Osteocyte (in vitro differentiated cells): ENCODE data around the gene ARHGDIA. TPM values are rescaled to one million over a fixed set of nuclear protein-coding genes. Genes with fewer than 3 reads are reported as not detected.

Experiments
- DNase-seq: peaks from one replicate; pipeline ENCODE4 v3.0.0; 2021; ENCODE audit warnings: mixed read lengths; ENCODE audit not compliant: unreplicated experiment; ENCODE audit errors: extremely low spot score
- H3K27ac Mint-ChIP-seq: one replicate; pipeline ENCODE4 v1.8.0; 2021; ENCODE audit warnings: mild to moderate bottlenecking, mixed read lengths; ENCODE audit not compliant: unreplicated experiment
- H3K27me3 Mint-ChIP-seq: one replicate; pipeline ENCODE4 v1.8.0; 2021; ENCODE audit warnings: mixed read lengths; ENCODE audit not compliant: unreplicated experiment
- H3K36me3 Mint-ChIP-seq: one replicate; pipeline ENCODE4 v1.8.0; 2021; ENCODE audit warnings: mixed read lengths; ENCODE audit not compliant: unreplicated experiment
- H3K4me1 Mint-ChIP-seq: one replicate; pipeline ENCODE4 v1.8.0; 2021; ENCODE audit warnings: mixed read lengths; ENCODE audit not compliant: unreplicated experiment
- H3K4me3 Mint-ChIP-seq: one replicate; pipeline ENCODE4 v1.8.0; 2021; ENCODE audit warnings: mild to moderate bottlenecking, moderate library complexity, mixed read lengths; ENCODE audit not compliant: unreplicated experiment
- H3K9me3 Mint-ChIP-seq: one replicate; pipeline ENCODE4 v1.8.0; 2021; ENCODE audit warnings: mixed read lengths; ENCODE audit not compliant: unreplicated experiment
- total RNA-seq: library from RNA; stranded (reverse); gene quantifications from 2 replicates; pipeline ENCODE4 v1.2.1, GENCODE V29; 2021
- TF ChIP-seq, protein P1 (sequence below): fragments of 200-600 bp; sonication (generic); IDR thresholded peaks from 2 replicates; pipeline ENCODE4 v1.5.0; 2021; ENCODE audit warnings: antibody characterized with exemption, mild to moderate bottlenecking, moderate library complexity

The ARHGDIA gene
- total RNA-seq, 1 donor from 2014 or later = 433 TPM

- TF ChIP-seq, protein P1, sequence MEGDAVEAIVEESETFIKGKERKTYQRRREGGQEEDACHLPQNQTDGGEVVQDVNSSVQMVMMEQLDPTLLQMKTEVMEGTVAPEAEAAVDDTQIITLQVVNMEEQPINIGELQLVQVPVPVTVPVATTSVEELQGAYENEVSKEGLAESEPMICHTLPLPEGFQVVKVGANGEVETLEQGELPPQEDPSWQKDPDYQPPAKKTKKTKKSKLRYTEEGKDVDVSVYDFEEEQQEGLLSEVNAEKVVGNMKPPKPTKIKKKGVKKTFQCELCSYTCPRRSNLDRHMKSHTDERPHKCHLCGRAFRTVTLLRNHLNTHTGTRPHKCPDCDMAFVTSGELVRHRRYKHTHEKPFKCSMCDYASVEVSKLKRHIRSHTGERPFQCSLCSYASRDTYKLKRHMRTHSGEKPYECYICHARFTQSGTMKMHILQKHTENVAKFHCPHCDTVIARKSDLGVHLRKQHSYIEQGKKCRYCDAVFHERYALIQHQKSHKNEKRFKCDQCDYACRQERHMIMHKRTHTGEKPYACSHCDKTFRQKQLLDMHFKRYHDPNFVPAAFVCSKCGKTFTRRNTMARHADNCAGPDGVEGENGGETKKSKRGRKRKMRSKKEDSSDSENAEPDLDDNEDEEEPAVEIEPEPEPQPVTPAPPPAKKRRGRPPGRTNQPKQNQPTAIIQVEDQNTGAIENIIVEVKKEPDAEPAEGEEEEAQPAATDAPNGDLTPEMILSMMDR = no peak
- DNase-seq = no peak
- Mint-ChIP-seq H3K4me3 (peak overlapping the region; percentile 91), H3K27ac (peak overlapping the region; percentile 91), H3K36me3 (no peaks in the 10 kb centered on the region), H3K9me3 (no peaks in the 10 kb centered on the region), H3K27me3 (no peaks in the 10 kb centered on the region), H3K4me1 (peaks cover 34% of the 10 kb centered on the region)
These were observed 38.5 kb downstream of the ARHGDIA start for GRCh38 chr17:81832608-81833159.

- H3K27ac Mint-ChIP-seq = peak overlapping the region; percentile 91
- H3K36me3 Mint-ChIP-seq = no peaks in the 10 kb centered on the region
- H3K27me3 Mint-ChIP-seq = no peaks in the 10 kb centered on the region
- no peaks in the 10 kb centered on the region for H3K9me3 Mint-ChIP-seq
- H3K4me1 Mint-ChIP-seq = peaks cover 34% of the 10 kb centered on the region
- TF ChIP-seq, protein P1 = no peak
- no peak for DNase-seq
- peak overlapping the region; percentile 91 for H3K4me3 Mint-ChIP-seq
These were observed 39.1 kb downstream of the ARHGDIA start for GRCh38 chr17:81831957-81832607.

DNA sequence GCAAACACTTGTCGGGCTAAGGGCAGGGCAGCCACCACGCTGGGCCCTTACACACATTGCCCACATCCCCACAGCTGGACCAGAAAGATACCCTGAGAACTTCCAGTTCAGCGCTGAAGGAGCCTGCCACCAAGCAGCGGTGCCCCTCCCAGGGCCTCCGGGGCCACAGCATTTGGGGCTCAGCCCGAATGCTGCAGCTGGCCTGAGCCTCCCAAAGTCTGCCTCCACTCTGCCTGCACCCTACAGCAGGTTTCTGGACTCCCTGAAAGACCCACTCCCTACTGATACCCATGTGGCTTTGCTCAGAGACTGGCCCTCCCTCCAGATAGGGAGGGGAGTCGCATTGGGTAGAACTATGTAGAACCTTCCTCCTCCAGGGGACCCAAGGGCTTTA lies 39.6 kb downstream of the ARHGDIA start:
- peaks cover 34% of the 10 kb centered on the region for H3K4me1 Mint-ChIP-seq
- no peaks in the 10 kb centered on the region for H3K36me3 Mint-ChIP-seq
- TF ChIP-seq, protein P1 = no peak
- no peaks in the 10 kb centered on the region for H3K9me3 Mint-ChIP-seq
- H3K27me3 Mint-ChIP-seq = no peaks in the 10 kb centered on the region
- no peak for DNase-seq
- H3K4me3 Mint-ChIP-seq = peak overlapping the region; percentile 91
- H3K27ac Mint-ChIP-seq = peak overlapping the region; percentile 91

GRCh38 chr17:81829858-81830257 lies 41.3 kb downstream of the ARHGDIA start:
- TF ChIP-seq, protein P1 = no peak
- peaks cover 34% of the 10 kb centered on the region for H3K4me1 Mint-ChIP-seq
- no peaks in the 10 kb centered on the region for H3K27me3 Mint-ChIP-seq
- no peaks in the 10 kb centered on the region for H3K36me3 Mint-ChIP-seq
- H3K27ac Mint-ChIP-seq = no peak overlapping the region
- DNase-seq = no peak
- no peak overlapping the region for H3K4me3 Mint-ChIP-seq
- no peaks in the 10 kb centered on the region for H3K9me3 Mint-ChIP-seq

- TF ChIP-seq, protein P1 = no peak
- Mint-ChIP-seq H3K4me3 (no peak overlapping the region), H3K4me1 (peaks cover 29% of the 10 kb centered on the region), H3K36me3 (peaks cover 1% of the 10 kb centered on the region), H3K27me3 (no peaks in the 10 kb centered on the region), H3K27ac (no peak overlapping the region), H3K9me3 (no peaks in the 10 kb centered on the region)
- no peak for DNase-seq
These were observed 42.5 kb downstream of the ARHGDIA start for GRCh38 chr17:81828656-81829055.
